Measurements from ENCODE around the gene MYL9.

- no peak for TF ChIP-seq CTCF (IDR thresholded peaks at IDR 0.05)
- no peak for TF ChIP-seq JUND (IDR thresholded peaks at IDR 0.05)
These were observed 638 bp upstream of the MYL9 start for GRCh38 chr20:36540551-36541211.

Data from SK-N-SH (cell line).